NCI-H526 (cell line): ENCODE measurements around the gene ATF4.
A peak's percentile ranks its signal among the peaks of the same experiment; 100 is the strongest.

Experiments used
- DNase-seq, 2 experiments: peaks; one replicate each; lab custom pipeline; 2025; lab: John Stamatoyannopoulos, UW

ATF4 gene

GRCh38 chr22:39520226-39521105 is at the start of gene ATF4:
TSS of gene ATF4 (plus strand) at chr22:39520562. CDS start at chr22:39521446, 884 bp downstream.
- DNase-seq, result peak in 1 of 2 experiments; percentile 90

DNA sequence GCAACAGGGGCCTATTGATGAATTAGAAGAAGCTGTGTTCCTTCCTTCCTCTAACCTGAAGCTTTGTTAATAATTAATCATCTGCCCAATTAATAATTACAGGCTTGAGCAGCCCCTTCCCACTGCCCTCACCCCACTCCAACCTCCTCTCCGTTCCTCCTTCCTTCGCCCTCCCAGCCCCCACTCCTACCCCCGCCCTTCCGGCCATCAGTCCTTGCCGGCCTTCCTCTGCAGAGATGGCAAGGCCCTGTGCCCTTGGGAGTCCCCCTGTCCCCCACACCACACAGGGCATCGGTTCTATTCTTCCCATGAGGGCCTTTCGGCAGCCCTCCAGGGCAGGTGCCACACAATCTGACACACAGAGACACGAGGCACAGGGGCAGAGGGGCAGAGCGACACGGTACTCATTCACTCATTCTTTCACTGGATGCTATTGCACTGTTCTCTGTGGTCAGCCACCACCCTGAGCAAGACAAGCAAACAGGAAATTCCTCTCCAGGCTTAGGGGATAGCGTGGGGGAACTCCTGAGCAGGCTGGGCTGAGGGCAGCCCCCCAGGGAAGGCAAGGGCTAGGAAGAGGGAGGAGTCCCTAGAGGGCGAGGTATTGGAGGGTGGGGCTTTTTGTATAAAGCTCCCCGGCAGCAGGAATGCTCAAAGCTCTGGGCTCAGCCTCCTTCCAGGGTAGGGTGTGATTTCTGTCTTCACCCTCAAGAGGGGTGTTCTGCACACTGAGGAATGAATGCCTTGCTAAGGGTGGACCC is 48.8 kb upstream of the ATF4 start:
- no peak for DNase-seq

- peak in 1 of 2 experiments; percentile 60 for DNase-seq
Observed at GRCh38 chr22:39472570-39473556, 47.5 kb upstream of the ATF4 start.

- no peak for DNase-seq
Observed at GRCh38 chr22:39473851-39474250, 46.5 kb upstream of the ATF4 start.

DNA sequence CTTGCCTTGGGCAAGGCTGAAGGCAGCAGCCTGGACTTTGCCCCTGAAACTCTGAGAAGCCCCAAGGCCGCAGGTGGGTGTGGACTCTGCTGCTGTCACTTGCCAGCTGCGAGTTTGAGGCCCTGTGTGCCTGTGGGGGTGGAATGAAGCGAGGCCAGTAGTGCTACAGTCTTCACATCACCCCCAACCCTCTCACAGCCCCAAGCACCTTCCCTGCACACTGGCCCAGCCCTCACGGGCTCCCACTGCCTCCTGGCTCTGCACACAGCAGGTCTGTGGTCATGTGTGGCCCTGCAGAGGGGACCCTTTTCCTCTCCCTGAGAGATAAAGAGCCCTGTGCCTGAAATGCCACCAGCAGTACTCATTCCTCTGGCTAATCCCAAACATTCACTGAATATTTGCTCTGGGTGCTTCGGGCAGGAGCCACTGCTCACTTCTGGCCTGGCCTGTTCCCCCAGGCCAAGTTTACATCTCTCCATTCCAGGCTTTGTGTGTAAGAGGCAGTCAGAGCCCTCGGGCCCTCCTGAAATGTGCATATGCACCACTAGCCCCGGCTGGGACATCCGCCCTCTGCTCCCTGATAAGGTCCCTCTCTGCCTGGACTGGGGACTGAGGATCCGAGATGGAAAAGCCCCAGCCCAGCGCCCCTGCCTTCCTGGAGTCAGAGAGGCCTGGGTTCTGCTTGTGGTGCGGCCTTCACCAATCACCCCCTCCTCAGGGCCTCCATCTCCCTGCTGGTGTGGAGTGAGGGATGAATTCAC is 45.8 kb upstream of the ATF4 start:
- DNase-seq, result peak in 1 of 2 experiments; percentile 23

GRCh38 chr22:39475337-39475736 is 45.0 kb upstream of the ATF4 start:
- peak in 1 of 2 experiments; percentile 40 for DNase-seq

- peak in 1 of 2 experiments; percentile 35 for DNase-seq
Observed at GRCh38 chr22:39475902-39476301, 44.5 kb upstream of the ATF4 start.

DNA sequence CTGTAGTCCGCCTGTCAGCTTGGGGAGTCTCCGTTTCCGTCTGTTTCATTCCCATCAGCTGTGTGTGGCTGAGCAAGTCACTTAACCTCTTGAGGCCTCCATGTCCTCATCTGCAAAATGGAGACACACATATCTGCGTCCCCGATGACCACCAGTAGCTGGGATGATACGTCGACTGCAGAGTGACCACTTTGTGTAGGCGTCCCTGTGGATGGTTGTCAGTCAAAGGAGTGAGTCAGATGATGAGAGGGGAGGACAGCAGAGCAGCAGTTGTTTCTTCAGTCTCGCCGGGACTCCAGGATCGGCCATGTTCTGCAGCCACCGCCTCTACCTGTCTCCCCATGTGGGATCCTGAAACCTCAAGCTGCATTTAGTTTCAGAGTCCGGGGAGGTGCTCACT is 43.7 kb upstream of the ATF4 start:
- no peak for DNase-seq

GRCh38 chr22:39477542-39477941 is 42.8 kb upstream of the ATF4 start:
- no peak for DNase-seq

DNA sequence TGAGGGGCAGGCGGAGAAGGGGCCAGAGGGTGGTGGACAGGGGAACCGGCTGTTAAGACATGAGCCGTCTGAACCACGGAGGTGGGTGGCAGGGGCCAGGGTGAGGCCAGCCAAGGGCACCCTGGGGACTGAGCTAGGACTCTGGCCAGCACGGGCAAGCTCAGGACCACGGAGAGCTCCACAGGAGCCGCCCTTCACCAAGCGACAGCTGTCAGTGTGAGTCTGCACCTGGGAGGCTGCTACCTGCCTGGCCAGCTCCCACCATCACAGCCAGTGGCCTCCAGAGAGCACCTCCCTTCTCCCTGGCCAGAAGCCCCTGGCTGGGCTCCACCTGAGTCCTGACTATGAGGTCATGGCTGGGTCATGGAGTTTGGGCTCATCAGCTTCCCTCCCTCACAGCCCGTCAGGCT is 41.9 kb upstream of the ATF4 start:
- DNase-seq, result no peak

DNA sequence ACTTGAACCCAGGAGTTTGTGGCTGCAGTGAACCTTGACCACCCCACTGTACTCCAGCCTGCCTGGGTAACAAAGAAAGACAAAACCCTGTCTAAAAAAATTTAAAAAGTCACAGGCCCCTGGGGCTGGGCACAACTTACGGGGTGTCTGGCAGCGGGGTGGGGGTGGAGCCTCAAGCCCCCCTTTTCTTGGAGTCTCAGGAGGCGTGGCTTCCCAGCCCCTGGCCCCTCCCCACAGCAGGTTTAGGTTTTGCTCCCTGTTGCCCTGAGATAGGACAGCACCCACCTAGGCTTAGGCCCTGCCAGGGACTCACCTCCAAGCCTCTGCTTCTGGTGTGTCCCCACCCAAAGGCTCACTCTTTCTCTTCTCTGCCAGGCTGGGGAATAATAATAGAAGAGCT is 41.1 kb upstream of the ATF4 start:
- no peak for DNase-seq

- DNase-seq, result no peak
Observed at GRCh38 chr22:39480557-39480956, 39.8 kb upstream of the ATF4 start.

GRCh38 chr22:39481054-39481453 is 39.3 kb upstream of the ATF4 start:
- no peak for DNase-seq

DNA sequence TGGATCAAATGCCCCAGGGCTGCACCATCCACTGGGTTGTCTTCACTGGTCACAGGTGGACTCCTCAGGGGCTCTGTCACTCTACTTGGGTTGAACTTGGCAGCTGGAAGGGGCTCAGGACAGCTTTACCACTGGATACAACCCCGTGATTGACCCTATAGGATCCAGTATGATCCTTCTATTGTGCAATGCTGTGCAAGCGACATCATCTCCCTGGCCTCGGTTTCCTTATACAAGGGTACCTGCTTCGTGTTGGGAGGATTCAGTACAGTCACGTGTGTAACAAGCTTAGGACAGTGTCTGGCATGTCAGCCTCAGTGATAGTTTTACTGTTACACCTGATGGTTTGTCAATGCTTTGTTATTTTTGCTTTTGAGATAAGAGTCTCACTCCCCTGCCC is 38.8 kb upstream of the ATF4 start:
- no peak for DNase-seq

- no peak for DNase-seq
Observed at GRCh38 chr22:39482768-39483167, 37.6 kb upstream of the ATF4 start.

DNA sequence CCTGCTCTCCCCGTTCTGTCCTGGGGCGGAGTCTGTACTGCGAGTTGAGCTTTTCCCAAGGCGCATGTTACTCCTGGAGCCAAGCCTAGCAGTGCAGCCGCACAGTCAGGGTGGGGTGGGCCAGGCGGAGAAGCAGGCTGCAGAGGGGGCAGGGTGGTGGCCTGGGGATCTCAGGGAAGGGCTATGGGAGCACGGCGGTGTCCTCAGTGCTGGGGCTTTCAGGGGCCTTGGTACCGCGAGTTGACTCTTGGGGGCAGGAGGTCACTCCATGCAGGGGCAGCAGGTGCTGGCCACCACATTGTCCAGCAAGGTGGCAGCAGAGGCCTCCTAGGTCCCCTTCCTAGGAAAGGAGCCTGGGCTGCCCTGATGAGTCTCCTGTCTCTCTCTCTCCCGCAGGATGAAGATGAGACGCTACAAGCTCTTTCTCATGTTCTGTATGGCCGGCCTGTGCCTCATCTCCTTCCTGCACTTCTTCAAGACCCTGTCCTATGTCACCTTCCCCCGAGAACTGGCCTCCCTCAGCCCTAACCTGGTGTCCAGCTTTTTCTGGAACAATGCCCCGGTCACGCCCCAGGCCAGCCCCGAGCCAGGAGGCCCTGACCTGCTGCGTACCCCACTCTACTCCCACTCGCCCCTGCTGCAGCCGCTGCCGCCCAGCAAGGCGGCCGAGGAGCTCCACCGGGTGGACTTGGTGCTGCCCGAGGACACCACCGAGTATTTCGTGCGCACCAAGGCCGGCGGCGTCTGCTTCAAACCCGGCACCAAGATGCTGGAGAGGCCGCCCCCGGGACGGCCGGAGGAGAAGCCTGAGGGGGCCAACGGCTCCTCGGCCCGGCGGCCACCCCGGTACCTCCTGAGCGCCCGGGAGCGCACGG is 33.2 kb upstream of the ATF4 start:
- no peak for DNase-seq

GRCh38 chr22:39487826-39488520 is 32.4 kb upstream of the ATF4 start:
- DNase-seq, result no peak

DNA sequence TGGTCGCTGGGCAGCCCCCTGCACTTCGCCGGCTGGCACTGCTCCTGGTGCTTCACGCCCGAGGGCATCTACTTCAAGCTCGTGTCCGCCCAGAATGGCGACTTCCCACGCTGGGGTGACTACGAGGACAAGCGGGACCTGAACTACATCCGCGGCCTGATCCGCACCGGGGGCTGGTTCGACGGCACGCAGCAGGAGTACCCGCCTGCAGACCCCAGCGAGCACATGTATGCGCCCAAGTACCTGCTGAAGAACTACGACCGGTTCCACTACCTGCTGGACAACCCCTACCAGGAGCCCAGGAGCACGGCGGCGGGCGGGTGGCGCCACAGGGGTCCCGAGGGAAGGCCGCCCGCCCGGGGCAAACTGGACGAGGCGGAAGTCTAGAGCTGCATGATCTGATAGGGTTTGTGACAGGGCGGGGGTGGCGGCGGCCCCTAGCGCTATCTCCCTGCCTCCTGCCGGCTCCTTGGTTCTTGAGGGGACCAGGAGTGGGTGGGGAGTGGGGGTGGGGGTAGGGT is 31.7 kb upstream of the ATF4 start:
- DNase-seq, result no peak
